ENCODE measurements around the gene FHIP1B. TPM values are rescaled to one million over a fixed set of nuclear protein-coding genes. Genes with fewer than 3 reads are reported as not detected.

FHIP1B gene
- total RNA-seq, 1 donor from 2014 or later = 50.7 TPM

DNA sequence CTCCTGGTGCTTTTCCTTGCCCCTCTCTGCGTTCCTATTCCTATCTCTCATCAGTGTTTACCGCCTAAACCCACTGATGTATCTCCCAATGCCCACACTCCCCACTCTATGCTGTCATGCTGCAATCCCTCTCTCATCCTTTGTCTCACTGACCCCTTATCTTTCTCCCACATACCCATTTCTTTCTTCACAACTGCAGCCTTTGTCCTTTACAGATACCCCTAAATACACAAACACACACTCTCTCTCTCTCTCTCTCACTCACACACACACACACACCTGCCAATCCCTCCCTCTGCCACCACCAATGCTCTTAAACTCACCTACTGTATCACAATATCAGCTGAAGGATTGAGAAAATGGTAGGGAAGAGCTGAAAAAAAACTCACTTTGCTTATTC lies 59.0 kb downstream of the FHIP1B start:
- Mint-ChIP-seq H3K36me3 (no peaks in the 10 kb centered on the region), H3K4me3 (no peak overlapping the region), H3K27me3 (peaks cover 9% of the 10 kb centered on the region), H3K9me3 (no peaks in the 10 kb centered on the region), H3K4me1 (ENCODE audit: unreplicated experiment) (no peaks in the 10 kb centered on the region), H3K27ac (no peak overlapping the region)
- no peak for DNase-seq (ENCODE audit: extremely low spot score, unreplicated experiment)
- TF ChIP-seq, protein P1, sequence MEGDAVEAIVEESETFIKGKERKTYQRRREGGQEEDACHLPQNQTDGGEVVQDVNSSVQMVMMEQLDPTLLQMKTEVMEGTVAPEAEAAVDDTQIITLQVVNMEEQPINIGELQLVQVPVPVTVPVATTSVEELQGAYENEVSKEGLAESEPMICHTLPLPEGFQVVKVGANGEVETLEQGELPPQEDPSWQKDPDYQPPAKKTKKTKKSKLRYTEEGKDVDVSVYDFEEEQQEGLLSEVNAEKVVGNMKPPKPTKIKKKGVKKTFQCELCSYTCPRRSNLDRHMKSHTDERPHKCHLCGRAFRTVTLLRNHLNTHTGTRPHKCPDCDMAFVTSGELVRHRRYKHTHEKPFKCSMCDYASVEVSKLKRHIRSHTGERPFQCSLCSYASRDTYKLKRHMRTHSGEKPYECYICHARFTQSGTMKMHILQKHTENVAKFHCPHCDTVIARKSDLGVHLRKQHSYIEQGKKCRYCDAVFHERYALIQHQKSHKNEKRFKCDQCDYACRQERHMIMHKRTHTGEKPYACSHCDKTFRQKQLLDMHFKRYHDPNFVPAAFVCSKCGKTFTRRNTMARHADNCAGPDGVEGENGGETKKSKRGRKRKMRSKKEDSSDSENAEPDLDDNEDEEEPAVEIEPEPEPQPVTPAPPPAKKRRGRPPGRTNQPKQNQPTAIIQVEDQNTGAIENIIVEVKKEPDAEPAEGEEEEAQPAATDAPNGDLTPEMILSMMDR (conservative IDR thresholded peaks at IDR 0.05) = no peak

DNA sequence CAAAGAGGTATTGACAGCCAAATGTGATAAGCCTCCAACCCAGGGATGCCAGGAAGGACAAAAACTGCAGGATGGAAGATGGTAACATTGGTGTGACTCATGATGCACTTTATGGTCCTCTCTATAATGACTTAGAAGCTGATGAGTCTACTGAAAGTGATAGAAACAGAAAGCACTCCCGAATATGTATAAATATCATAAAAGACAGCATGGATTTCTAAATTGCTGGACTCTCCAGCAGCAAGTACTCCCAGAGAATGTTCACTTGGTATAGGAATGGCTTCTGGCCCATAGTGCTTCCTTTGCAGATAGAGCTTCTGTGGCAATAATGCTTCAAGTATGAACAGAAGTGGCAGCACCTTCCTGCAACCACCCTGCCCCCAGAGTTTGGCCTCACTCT lies 64.2 kb downstream of the FHIP1B start, which contains the start of gene OR52B2:
OR52B2 (minus strand) TSS at position 101 of the 400 bp plus-strand sequence; CDS start at position 101, 0 bp downstream.
- Mint-ChIP-seq H3K4me3 (no peak within 1 kb of the TSS), H3K27me3 (peaks cover 11% of the 10 kb centered on the region), H3K36me3 (no peaks in the 10 kb centered on the region), H3K9me3 (no peaks in the 10 kb centered on the region), H3K27ac (no peak within 1 kb of the TSS), H3K4me1 (ENCODE audit: unreplicated experiment) (no peaks in the 10 kb centered on the region)
- no peak for DNase-seq (ENCODE audit: extremely low spot score, unreplicated experiment)
- TF ChIP-seq, protein P1 (conservative IDR thresholded peaks at IDR 0.05) = no peak

Other genes starting within 250 kb of the FHIP1B start
- gene OR52L1, start 247.7 kb downstream of the FHIP1B start, total RNA-seq (ENCODE audit: low replicate concordance) = not detected in 2 replicates
- gene OR56A4, start 227.7 kb downstream of the FHIP1B start, total RNA-seq (ENCODE audit: low replicate concordance) = 0.07 TPM in 1 of 2 replicates, not detected in the other
- not detected in 2 replicates for gene OR56A1, start 203.9 kb downstream of the FHIP1B start, total RNA-seq (ENCODE audit: low replicate concordance)
- gene OR56B4, start 127.0 kb downstream of the FHIP1B start, total RNA-seq (ENCODE audit: low replicate concordance) = not detected in 2 replicates
- not detected in 2 replicates for gene OR52B2, start 64.3 kb downstream of the FHIP1B start, total RNA-seq (ENCODE audit: low replicate concordance)
- gene OR52W1, start 35.4 kb downstream of the FHIP1B start, total RNA-seq (ENCODE audit: low replicate concordance) = not detected in 2 replicates
- gene C11orf42, start 29.1 kb downstream of the FHIP1B start, total RNA-seq (ENCODE audit: low replicate concordance) = not detected in 2 replicates
- gene CNGA4, start 4.5 kb upstream of the FHIP1B start, total RNA-seq (ENCODE audit: low replicate concordance) = 0.62 and 0.68 TPM in 2 replicates
- gene CCKBR, start 25.2 kb upstream of the FHIP1B start, total RNA-seq (ENCODE audit: low replicate concordance) = 0.90 and 1.1 TPM in 2 replicates
- 4.2 and 7.9 TPM in 2 replicates for gene CAVIN3, start 85.9 kb upstream of the FHIP1B start, total RNA-seq (ENCODE audit: low replicate concordance)
- gene SMPD1, start 155.8 kb upstream of the FHIP1B start, total RNA-seq (ENCODE audit: low replicate concordance) = 31.6 and 50.0 TPM in 2 replicates
- gene APBB1, start 184.5 kb upstream of the FHIP1B start, total RNA-seq (ENCODE audit: low replicate concordance) = 38.4 and 61.6 TPM in 2 replicates
- gene HPX, start 206.4 kb upstream of the FHIP1B start, total RNA-seq (ENCODE audit: low replicate concordance) = 1.5 and 1.9 TPM in 2 replicates
- 15.6 and 22.9 TPM in 2 replicates for gene TRIM3, start 239.3 kb upstream of the FHIP1B start, total RNA-seq (ENCODE audit: low replicate concordance)
- gene ARFIP2, start 246.7 kb upstream of the FHIP1B start, total RNA-seq (ENCODE audit: low replicate concordance) = 60.9 and 77.3 TPM in 2 replicates
- 31.2 and 35.7 TPM in 2 replicates for gene TIMM10B, start 246.9 kb upstream of the FHIP1B start, total RNA-seq (ENCODE audit: low replicate concordance)

Measured in type B pancreatic cell (in vitro differentiated cells).